Measurements from ENCODE around the gene SLC1A4.

Gene SLC1A4

GRCh38 chr2:65044097-65044735, 55.0 kb downstream of the SLC1A4 start:
- TF ChIP-seq SIN3A (IDR thresholded peaks at IDR 0.05; ENCODE audit: borderline replicate concordance, insufficient read depth, low read length): no peak
- no peak for TF ChIP-seq REST (IDR thresholded peaks at IDR 0.05; ENCODE audit: insufficient read depth in 1 of 2, low read depth in 2 of 2, low read length in 2 of 2)
- TF ChIP-seq TAF1 (IDR thresholded peaks at IDR 0.05; ENCODE audit: borderline replicate concordance, insufficient read depth, low read length): no peak
- TF ChIP-seq POLR2AphosphoS5 (IDR thresholded peaks at IDR 0.05; ENCODE audit: low read depth, low read length): no peak
- no peak for TF ChIP-seq FOXP2 (optimal IDR thresholded peaks at IDR 0.05; ENCODE audit: borderline replicate concordance, extremely low read depth, extremely low read length, insufficient read depth)

GRCh38 chr2:65045651-65046050, 56.5 kb downstream of the SLC1A4 start:
- TF ChIP-seq REST (IDR thresholded peaks at IDR 0.05; ENCODE audit: insufficient read depth in 1 of 2, low read depth in 2 of 2, low read length in 2 of 2) (no peak), POLR2AphosphoS5 (IDR thresholded peaks at IDR 0.05; ENCODE audit: low read depth, low read length) (no peak), SIN3A (IDR thresholded peaks at IDR 0.05; ENCODE audit: borderline replicate concordance, insufficient read depth, low read length) (no peak), FOXP2 (optimal IDR thresholded peaks at IDR 0.05; ENCODE audit: borderline replicate concordance, extremely low read depth, extremely low read length, insufficient read depth) (no peak), TAF1 (IDR thresholded peaks at IDR 0.05; ENCODE audit: borderline replicate concordance, insufficient read depth, low read length) (no peak)

- no peak for TF ChIP-seq TAF1 (IDR thresholded peaks at IDR 0.05; ENCODE audit: borderline replicate concordance, insufficient read depth, low read length)
- no peak for TF ChIP-seq POLR2AphosphoS5 (IDR thresholded peaks at IDR 0.05; ENCODE audit: low read depth, low read length)
- TF ChIP-seq FOXP2 (optimal IDR thresholded peaks at IDR 0.05; ENCODE audit: borderline replicate concordance, extremely low read depth, extremely low read length, insufficient read depth): no peak
- no peak for TF ChIP-seq SIN3A (IDR thresholded peaks at IDR 0.05; ENCODE audit: borderline replicate concordance, insufficient read depth, low read length)
- TF ChIP-seq REST (IDR thresholded peaks at IDR 0.05; ENCODE audit: insufficient read depth in 1 of 2, low read depth in 2 of 2, low read length in 2 of 2): no peak
Measured at GRCh38 chr2:65046633-65047407, 57.6 kb downstream of the SLC1A4 start.

- TF ChIP-seq FOXP2 (optimal IDR thresholded peaks at IDR 0.05; ENCODE audit: borderline replicate concordance, extremely low read depth, extremely low read length, insufficient read depth) (no peak), POLR2AphosphoS5 (IDR thresholded peaks at IDR 0.05; ENCODE audit: low read depth, low read length) (no peak), REST (IDR thresholded peaks at IDR 0.05; ENCODE audit: insufficient read depth in 1 of 2, low read depth in 2 of 2, low read length in 2 of 2) (no peak), TAF1 (IDR thresholded peaks at IDR 0.05; ENCODE audit: borderline replicate concordance, insufficient read depth, low read length) (no peak), SIN3A (IDR thresholded peaks at IDR 0.05; ENCODE audit: borderline replicate concordance, insufficient read depth, low read length) (no peak)
Measured at GRCh38 chr2:65049010-65049639, 59.9 kb downstream of the SLC1A4 start.
